Esophagus squamous epithelium (tissue), 4 donors: ENCODE data around the gene KCNH1.

Experiments used
- CTCF ChIP-seq, 6 experiments: fragments of 450-650 bp in 4 of 6; fragments of 200-600 bp in 2 of 6; sonication (generic) in 2 of 6; IDR thresholded peaks; one replicate each; pipeline ENCODE4 v1.5.1; 2016 to 2019; ENCODE audit warnings: antibody characterized with exemption in 6 of 6, mild to moderate bottlenecking in 4 of 6, moderate library complexity in 4 of 6
- POLR2A ChIP-seq, 4 donors: fragments of 450-650 bp; IDR thresholded peaks; one replicate each; pipeline ENCODE4 v1.6.1; 2017; ENCODE audit warnings: antibody characterized with exemption in 4 of 4, mild to moderate bottlenecking in 4 of 4, moderate library complexity in 3 of 4

DNA sequence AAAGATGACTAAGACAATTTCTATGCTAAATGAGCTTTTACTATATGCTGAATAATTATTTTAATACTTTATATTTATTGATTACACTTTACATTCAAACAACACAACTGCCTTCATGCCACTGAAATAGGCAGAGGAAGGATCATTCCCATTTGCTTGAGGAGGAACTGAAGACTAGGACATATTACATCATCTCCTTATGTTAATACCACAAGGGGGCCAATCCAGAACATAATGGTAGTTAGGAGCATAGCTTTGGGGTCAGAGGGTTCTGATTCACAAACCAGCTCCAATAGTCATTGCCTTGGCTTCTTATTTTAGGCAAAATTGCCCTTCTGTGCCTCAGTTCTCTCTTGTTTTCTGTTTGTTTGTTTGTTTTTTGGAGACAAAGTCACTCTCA is 306.5 kb downstream of the KCNH1 start:
- TF ChIP-seq POLR2A (IDR thresholded peaks at IDR 0.05), result no peak
- TF ChIP-seq CTCF (IDR thresholded peaks at IDR 0.05), result no peak
